ENCODE measurements around the gene PLEK. TPM values are rescaled to one million over a fixed set of nuclear protein-coding genes. Genes with fewer than 3 reads are reported as not detected.

Gene PLEK
- polyA plus RNA-seq, 3 donors: 351 to 708 (median 403) TPM

DNA sequence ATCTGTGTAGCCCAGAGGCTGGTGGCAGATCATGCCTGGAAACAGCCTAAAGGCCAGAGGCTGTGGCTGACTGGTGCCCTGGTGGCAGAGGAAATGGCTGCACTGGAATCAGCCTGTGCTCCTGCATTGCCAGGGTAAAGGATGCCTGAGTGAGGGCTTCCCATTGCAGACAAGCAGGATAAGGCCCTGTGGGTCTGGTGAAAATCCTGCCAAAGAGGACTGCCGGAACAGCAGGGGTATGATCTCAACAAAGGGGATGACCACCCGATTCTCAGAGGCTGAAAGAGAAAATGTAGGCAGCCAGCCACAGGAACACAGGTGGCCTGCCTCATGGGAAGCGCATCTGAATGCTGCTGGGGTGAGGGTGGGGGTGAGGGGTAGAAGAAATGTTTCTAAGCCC is 53.8 kb downstream of the PLEK start:
- no peak overlapping the region for H3K27ac ChIP-seq (ENCODE audit: low read depth in 1 of 2, low read length in 2 of 2)
- 83% methylated on average over 3 of the region's 3 CpGs for WGBS (ENCODE audit: insufficient coverage)
- H3K36me3 Mint-ChIP-seq: peaks cover 0 to 3% of the 10 kb centered on the region in 2 donors
- no peak overlapping the region for H3K9ac ChIP-seq (ENCODE audit: insufficient read depth, low read length, poor library complexity, severe bottlenecking)
- peaks cover 37 to 41% of the 10 kb centered on the region in 2 donors for H3K4me1 ChIP-seq (ENCODE audit: control insufficient read depth in 1 of 2, insufficient read depth in 2 of 2, low read length in 2 of 2)
- no peaks in the 10 kb centered on the region for H3K27me3 ChIP-seq (ENCODE audit: control insufficient read depth in 2 of 2, insufficient read depth in 2 of 2, low read length in 2 of 2)
- DNase-seq: no peak
- H3K9me3 ChIP-seq (replicated peaks in 1 of 2; ENCODE audit: control insufficient read depth in 1 of 2, insufficient read depth in 1 of 2, low read length in 2 of 2): no peaks in the 10 kb centered on the region
- H3K9me3 Mint-ChIP-seq: peaks cover 0 to 3% (median 0%) of the 10 kb centered on the region in 7 donors
- peaks cover 45% of the 10 kb centered on the region for H3K4me1 Mint-ChIP-seq
- H3K36me3 ChIP-seq (replicated peaks in 1 of 2; ENCODE audit: control insufficient read depth in 1 of 2, insufficient read depth in 2 of 2, low read length in 2 of 2): no peaks in the 10 kb centered on the region
- H3K4me2 ChIP-seq (replicated peaks; ENCODE audit: extremely low read depth, low read length, poor library complexity, severe bottlenecking): no peak overlapping the region
- no peak overlapping the region for H2AFZ ChIP-seq (ENCODE audit: insufficient read depth, low read depth, low read length, poor library complexity, severe bottlenecking)
- peak overlapping the region in 2 of 7 donors; percentile 31 to 45 for H3K27ac Mint-ChIP-seq
- no peaks in the 10 kb centered on the region for H4K20me1 ChIP-seq (ENCODE audit: insufficient read depth, low read length)
- H3K27me3 Mint-ChIP-seq (ENCODE audit: low read depth in 3 of 3): peaks cover 0 to 2% (median 0%) of the 10 kb centered on the region in 3 donors
- H3K4me3 Mint-ChIP-seq: no peak overlapping the region
- no peaks in the 10 kb centered on the region for H3K79me2 ChIP-seq (ENCODE audit: insufficient read depth, low read length)
- TF ChIP-seq, protein P1, sequence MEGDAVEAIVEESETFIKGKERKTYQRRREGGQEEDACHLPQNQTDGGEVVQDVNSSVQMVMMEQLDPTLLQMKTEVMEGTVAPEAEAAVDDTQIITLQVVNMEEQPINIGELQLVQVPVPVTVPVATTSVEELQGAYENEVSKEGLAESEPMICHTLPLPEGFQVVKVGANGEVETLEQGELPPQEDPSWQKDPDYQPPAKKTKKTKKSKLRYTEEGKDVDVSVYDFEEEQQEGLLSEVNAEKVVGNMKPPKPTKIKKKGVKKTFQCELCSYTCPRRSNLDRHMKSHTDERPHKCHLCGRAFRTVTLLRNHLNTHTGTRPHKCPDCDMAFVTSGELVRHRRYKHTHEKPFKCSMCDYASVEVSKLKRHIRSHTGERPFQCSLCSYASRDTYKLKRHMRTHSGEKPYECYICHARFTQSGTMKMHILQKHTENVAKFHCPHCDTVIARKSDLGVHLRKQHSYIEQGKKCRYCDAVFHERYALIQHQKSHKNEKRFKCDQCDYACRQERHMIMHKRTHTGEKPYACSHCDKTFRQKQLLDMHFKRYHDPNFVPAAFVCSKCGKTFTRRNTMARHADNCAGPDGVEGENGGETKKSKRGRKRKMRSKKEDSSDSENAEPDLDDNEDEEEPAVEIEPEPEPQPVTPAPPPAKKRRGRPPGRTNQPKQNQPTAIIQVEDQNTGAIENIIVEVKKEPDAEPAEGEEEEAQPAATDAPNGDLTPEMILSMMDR (IDR thresholded peaks at IDR 0.05): no peak
- no peak overlapping the region for H3K4me3 ChIP-seq (replicated peaks in 1 of 3; ENCODE audit: low read depth in 2 of 3, low read length in 3 of 3)
- intact Hi-C loops (cut with micrococcal nuclease): no loop called here

DNA sequence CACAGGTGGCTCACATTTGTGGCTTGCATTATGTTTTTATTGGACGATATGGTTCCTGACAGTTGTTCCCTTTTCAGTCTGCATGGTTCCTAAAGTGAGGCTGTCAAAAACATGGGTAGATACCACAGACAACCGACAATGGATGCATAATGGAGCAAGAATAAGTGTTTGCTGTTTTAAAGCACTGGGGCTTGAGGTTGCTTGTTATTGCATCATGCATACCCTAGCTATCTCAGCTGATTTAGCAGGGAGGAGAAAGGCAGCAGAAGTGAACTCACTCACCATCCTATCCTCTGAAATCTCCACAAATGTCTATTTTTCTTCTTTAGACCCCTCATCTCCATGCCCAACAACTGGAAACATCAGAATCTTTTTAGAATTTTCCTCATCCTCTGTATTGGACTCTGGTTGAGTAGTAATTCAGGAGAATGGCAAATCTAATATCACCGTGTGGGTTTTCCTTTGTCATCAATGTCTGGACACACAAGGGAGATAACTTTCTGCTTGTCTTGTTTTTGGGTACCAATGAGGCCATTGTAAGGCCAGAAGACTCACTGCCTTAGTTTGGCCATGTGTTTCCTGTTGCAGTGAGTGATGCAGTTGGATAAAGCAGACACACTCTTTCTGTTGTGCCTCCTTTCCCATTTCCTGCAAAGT is 55.3 kb downstream of the PLEK start:
- peak overlapping the region in 1 of 7 donors; percentile 41 for H3K27ac Mint-ChIP-seq
- H2AFZ ChIP-seq (ENCODE audit: insufficient read depth, low read depth, low read length, poor library complexity, severe bottlenecking): no peak overlapping the region

More for the DNA sequence above, 55.3 kb downstream of the PLEK start:
- TF ChIP-seq, protein P1 (IDR thresholded peaks at IDR 0.05): no peak
- Mint-ChIP-seq H3K4me1 (peaks cover 45% of the 10 kb centered on the region), H3K9me3 (peaks cover 0 to 3% (median 0%) of the 10 kb centered on the region in 7 donors), H3K36me3 (peaks cover 0 to 3% of the 10 kb centered on the region in 2 donors), H3K27me3 (ENCODE audit: low read depth in 3 of 3) (peaks cover 0 to 2% (median 0%) of the 10 kb centered on the region in 3 donors), H3K4me3 (no peak overlapping the region)
- Histone ChIP-seq H3K27ac (ENCODE audit: low read depth in 1 of 2, low read length in 2 of 2) (no peak overlapping the region), H3K4me1 (ENCODE audit: control insufficient read depth in 1 of 2, insufficient read depth in 2 of 2, low read length in 2 of 2) (peaks cover 53 to 56% of the 10 kb centered on the region in 2 donors), H3K4me3 (replicated peaks in 1 of 3; ENCODE audit: low read depth in 2 of 3, low read length in 3 of 3) (no peak overlapping the region), H3K9me3 (replicated peaks in 1 of 2; ENCODE audit: control insufficient read depth in 1 of 2, insufficient read depth in 1 of 2, low read length in 2 of 2) (no peaks in the 10 kb centered on the region), H4K20me1 (ENCODE audit: insufficient read depth, low read length) (no peaks in the 10 kb centered on the region), H3K36me3 (replicated peaks in 1 of 2; ENCODE audit: control insufficient read depth in 1 of 2, insufficient read depth in 2 of 2, low read length in 2 of 2) (no peaks in the 10 kb centered on the region), H3K79me2 (ENCODE audit: insufficient read depth, low read length) (no peaks in the 10 kb centered on the region), H3K4me2 (replicated peaks; ENCODE audit: extremely low read depth, low read length, poor library complexity, severe bottlenecking) (no peak overlapping the region), H3K9ac (ENCODE audit: insufficient read depth, low read length, poor library complexity, severe bottlenecking) (no peak overlapping the region), H3K27me3 (ENCODE audit: control insufficient read depth in 2 of 2, insufficient read depth in 2 of 2, low read length in 2 of 2) (no peaks in the 10 kb centered on the region)
- 40% methylated on average over 2 of the region's 3 CpGs for WGBS (ENCODE audit: insufficient coverage)
- peak in 1 of 3 donors; percentile 33 for DNase-seq
- intact Hi-C loops (cut with micrococcal nuclease): loop anchor here in 1 of 2 donors (10.0 kb wide), 1 partner anchor 166 kb away; the partner anchor contains the start of gene PPP3R1

Data from CD14-positive monocyte (primary cell).